Activated CD8-positive, alpha-beta T cell treated with anti-CD3 and anti-CD28 coated beads, Interleukin-2, amount 10 ng/mL, durations not matched to agents 7 days and 5 days (primary cell): ENCODE results near the gene CCR6. TPM values are rescaled to one million over a fixed set of nuclear protein-coding genes. Genes with fewer than 3 reads are reported as not detected.
A peak's percentile ranks its signal among the peaks of the same experiment; 100 is the strongest.

ENCODE experiments used
- ATAC-seq: fragments of 150-1000 bp; cut with Tn5 transposase; one replicate; pipeline ENCODE4 v1.10.0; 2021; ENCODE audit warnings: moderate library complexity
- CTCF ChIA-PET: fragments of 350-600 bp; sonication (Branson Sonifier 250); formaldehyde crosslinking; loops from one replicate; lab custom pipeline; 2021; ENCODE audit warnings: antibody characterized with exemption; lab: Charles Lee
- POLR2A ChIA-PET: fragments of 350-600 bp; sonication (Branson Sonifier 250); formaldehyde crosslinking; loops from one replicate; lab custom pipeline; 2021; ENCODE audit warnings: antibody characterized with exemption; lab: Charles Lee
- DNase-seq: peaks from one replicate; pipeline ENCODE4 v3.0.0-alpha.2; 2020
- H3K27ac Mint-ChIP-seq: one replicate; pipeline ENCODE4 v1.8.0; 2021; ENCODE audit warnings: mild to moderate bottlenecking, mixed read lengths
- H3K27me3 Mint-ChIP-seq: one replicate; pipeline ENCODE4 v1.8.0; 2021; ENCODE audit warnings: low read depth, mixed read lengths
- H3K36me3 Mint-ChIP-seq: one replicate; pipeline ENCODE4 v1.8.0; 2021; ENCODE audit warnings: low read depth, mixed read lengths
- H3K4me1 Mint-ChIP-seq: one replicate; pipeline ENCODE4 v1.8.0; 2021; ENCODE audit warnings: low read depth, mixed read lengths
- H3K4me3 Mint-ChIP-seq: one replicate; pipeline ENCODE4 v1.8.0; 2021; ENCODE audit warnings: mild to moderate bottlenecking, mixed read lengths
- H3K9me3 Mint-ChIP-seq: one replicate; pipeline ENCODE4 v1.8.0; 2022; ENCODE audit warnings: mixed read lengths; ENCODE audit not compliant: insufficient read depth
- total RNA-seq, 2 experiments: library from RNA; stranded (reverse); gene quantifications; one replicate each; pipeline ENCODE4 v1.2.3, GENCODE V29; 2021

The CCR6 gene
- total RNA-seq, 2 experiments from 2014 or later, result 3.8 to 4.4 TPM

DNA sequence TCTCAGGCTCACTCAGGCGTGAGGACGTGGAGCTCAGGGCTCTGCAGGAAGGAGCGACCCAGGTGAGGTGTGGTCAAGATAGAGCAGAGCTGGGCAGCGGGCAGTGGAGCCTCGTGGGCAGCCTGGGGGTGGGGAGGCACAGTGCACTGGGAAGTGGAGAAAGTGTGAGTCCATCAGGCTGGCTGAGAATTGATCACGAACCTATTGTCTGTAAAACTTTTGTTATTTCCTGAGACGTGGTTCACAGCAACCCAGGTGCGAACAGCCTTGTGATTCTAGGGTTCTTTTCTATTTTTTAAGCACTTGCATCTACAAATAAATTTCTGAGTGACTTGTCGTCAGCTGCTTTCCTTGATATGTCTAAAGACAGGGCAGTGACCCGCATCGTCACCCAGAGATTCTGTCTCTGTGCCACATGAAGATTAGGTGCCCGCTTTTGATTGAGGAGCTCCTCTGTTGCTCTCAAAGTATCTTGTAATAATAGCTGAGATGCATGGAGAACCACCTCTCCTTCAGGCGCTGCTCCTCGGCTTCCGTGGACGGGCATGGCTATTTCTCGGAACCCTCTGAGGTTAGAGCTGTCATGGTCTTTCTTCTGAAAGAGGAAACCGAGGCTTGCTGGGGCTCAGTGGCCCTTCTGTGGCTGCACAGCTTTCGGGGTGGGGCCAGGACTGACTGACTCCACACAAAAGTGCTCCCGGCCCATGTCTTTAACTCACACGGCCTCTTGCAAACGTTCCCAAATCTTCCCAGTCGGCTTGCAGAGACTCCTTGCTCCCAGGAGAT is 662 bp upstream of the CCR6 start:
- peak overlapping the region; percentile 86 for H3K27ac Mint-ChIP-seq
- H3K9me3 Mint-ChIP-seq, result no peaks in the 10 kb centered on the region
- ATAC-seq (peak; percentile 61), DNase-seq (peak; percentile 43)
- H3K4me1 Mint-ChIP-seq, result peaks cover 55% of the 10 kb centered on the region
- peaks cover 5% of the 10 kb centered on the region for H3K36me3 Mint-ChIP-seq
- H3K27me3 Mint-ChIP-seq, result peaks cover 2% of the 10 kb centered on the region
- peak overlapping the region; percentile 70 for H3K4me3 Mint-ChIP-seq
- ChIA-PET POLR2A (interaction anchor here (0.7 to 1.0 kb wide), 3 partner anchors 24 to 88 kb away, joined by 3 read pairs; no protein-coding TSS in a partner anchor), CTCF (interaction anchor here (0.7 to 2.1 kb wide), 3 partner anchors 20 to 229 kb away, joined by 3 to 5 read pairs (median 4); no protein-coding TSS in a partner anchor)

DNA sequence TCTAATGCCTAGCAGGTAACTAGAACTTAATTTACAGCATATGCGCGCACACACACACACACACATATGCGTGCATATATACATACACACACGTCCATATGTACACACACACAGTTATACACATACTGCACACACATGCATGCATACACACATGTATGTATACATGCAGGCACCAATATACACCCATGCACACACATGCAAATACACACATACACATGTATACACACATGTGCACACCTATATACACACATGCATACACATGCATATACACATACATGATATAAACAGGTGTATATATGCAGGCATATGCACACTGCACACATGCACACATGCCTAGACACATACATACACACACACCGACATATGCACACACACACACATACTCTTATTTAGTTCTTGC is 1.9 kb downstream of the CCR6 start:
- H3K27ac Mint-ChIP-seq, result no peak overlapping the region
- peaks cover 2% of the 10 kb centered on the region for H3K27me3 Mint-ChIP-seq
- H3K36me3 Mint-ChIP-seq, result peaks cover 5% of the 10 kb centered on the region
- no peak overlapping the region for H3K4me3 Mint-ChIP-seq
- H3K9me3 Mint-ChIP-seq, result no peaks in the 10 kb centered on the region
- no peak for ATAC-seq
- CTCF ChIA-PET, result interaction anchor here (1.3 to 1.8 kb wide), 2 partner anchors 13 to 17 kb away, joined by 4 read pairs; no protein-coding TSS in a partner anchor
- H3K4me1 Mint-ChIP-seq, result peaks cover 51% of the 10 kb centered on the region
- POLR2A ChIA-PET, result no interaction called here
- DNase-seq, result no peak

DNA sequence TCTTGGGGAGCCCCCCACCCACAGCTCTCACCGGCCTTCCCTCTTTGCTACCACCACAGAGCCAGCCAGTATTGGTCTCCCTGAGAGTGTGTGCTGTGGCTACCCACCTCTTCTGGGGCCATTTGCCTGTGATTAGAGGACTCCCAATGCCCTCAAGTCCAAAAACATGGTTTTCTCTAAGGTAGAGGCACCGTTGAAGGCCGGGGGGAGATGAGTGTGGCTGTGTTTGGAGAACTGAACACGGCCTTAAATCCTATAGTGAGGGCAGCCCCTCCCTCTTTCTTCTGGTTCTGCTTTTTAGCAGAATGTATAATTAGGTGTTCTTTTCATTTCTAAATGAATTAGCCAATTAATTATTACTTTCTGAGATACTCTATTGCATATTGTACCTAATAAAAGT is 2.5 kb downstream of the CCR6 start:
- peaks cover 51% of the 10 kb centered on the region for H3K4me1 Mint-ChIP-seq
- H3K27ac Mint-ChIP-seq, result no peak overlapping the region
- H3K36me3 Mint-ChIP-seq, result peaks cover 5% of the 10 kb centered on the region
- ChIA-PET POLR2A (no interaction called here), CTCF (no interaction called here)
- ATAC-seq (no peak), DNase-seq (no peak)
- peaks cover 2% of the 10 kb centered on the region for H3K27me3 Mint-ChIP-seq
- H3K9me3 Mint-ChIP-seq, result no peaks in the 10 kb centered on the region
- no peak overlapping the region for H3K4me3 Mint-ChIP-seq

DNA sequence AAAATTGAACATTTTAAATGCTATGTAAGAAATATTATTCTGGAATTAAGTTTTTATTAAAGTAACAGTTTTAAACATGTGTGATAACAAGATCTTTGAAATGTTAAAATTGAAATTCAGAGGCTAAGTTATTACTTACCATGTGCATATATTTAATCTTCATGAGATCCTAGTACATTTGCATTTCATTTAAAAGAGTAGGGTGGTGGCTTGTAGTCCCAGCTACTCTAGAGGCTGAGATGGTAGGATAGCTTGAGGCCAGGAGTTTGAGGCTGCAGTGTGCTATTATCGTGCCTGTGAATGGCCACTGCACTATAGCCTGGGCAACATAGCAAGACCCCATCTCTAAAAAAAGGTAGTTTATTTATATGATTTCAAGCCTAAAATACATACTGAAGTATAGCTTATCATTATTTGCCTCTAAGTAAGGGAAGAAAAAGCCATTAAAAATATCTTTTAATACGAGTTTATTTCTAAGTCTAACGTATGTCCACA is 3.0 kb downstream of the CCR6 start:
- Mint-ChIP-seq H3K9me3 (no peaks in the 10 kb centered on the region), H3K36me3 (peaks cover 5% of the 10 kb centered on the region), H3K4me3 (no peak overlapping the region), H3K4me1 (peaks cover 49% of the 10 kb centered on the region), H3K27ac (no peak overlapping the region), H3K27me3 (peaks cover 2% of the 10 kb centered on the region)
- POLR2A ChIA-PET, result no interaction called here
- no peak for ATAC-seq
- CTCF ChIA-PET, result no interaction called here
- DNase-seq, result no peak

DNA sequence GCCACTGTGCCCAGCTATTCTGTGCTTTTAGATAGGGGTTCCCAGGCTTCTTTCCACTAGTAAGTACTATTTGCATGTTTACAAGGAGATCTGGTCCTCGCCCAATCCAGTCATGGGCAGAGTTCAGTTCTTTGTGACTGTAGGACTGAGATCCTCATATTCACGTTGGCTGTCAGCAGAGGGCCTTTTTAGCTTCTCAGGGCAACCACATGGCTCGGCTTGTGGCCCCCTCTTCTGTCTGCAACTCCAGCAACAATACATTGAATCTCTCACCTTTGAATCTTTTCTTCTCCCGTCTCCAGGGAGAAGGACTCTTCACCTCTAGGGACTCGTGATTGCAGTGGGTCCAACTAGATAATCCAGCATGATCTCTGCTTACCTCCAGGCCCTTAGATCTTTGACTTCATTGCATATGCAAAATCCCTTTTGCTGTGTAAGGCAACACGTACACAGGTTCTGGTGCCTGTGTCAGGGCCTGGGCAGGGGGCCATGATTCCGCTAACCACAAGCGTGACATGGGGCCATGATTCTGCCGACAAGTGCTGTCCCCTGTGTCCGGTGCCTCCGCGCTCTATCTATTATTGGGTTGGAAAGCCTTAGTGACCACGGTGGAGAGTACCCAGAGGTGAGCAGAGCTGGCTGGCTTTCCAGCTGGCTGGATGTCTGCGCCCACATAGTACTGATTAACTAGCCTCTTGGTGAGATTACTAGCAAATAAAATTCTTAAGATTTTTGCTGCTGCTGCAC is 5.1 kb downstream of the CCR6 start:
- CTCF ChIA-PET, result interaction anchor here (1.0 to 1.3 kb wide), 3 partner anchors 8 to 138 kb away, joined by 3 read pairs; no protein-coding TSS in a partner anchor
- Mint-ChIP-seq H3K4me3 (no peak overlapping the region), H3K27ac (no peak overlapping the region), H3K36me3 (peaks cover 5% of the 10 kb centered on the region), H3K4me1 (peaks cover 29% of the 10 kb centered on the region), H3K9me3 (no peaks in the 10 kb centered on the region), H3K27me3 (peaks cover 3% of the 10 kb centered on the region)
- no peak for DNase-seq
- no peak for ATAC-seq
- POLR2A ChIA-PET, result no interaction called here

DNA sequence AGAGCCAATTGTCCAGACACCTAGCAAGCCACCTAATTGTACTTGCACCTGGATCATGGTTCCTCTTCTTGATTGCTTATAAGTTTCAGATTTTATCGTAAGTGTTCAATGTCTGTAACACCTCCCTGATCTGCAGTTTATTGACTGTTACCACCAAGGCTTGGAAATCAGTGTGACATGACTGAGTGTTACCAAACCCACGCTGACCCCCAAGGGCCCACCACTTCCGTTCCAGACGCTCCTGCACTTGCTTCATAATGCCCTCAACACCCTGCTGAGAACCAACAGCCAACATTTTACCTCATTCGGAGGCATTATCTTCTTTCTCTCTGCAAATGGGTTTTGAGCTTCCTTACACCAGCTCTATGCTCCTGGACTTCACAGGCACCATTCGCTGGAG is 6.3 kb downstream of the CCR6 start:
- Mint-ChIP-seq H3K27ac (no peak overlapping the region), H3K9me3 (no peaks in the 10 kb centered on the region), H3K4me3 (no peak overlapping the region), H3K4me1 (peaks cover 21% of the 10 kb centered on the region), H3K27me3 (peaks cover 5% of the 10 kb centered on the region), H3K36me3 (peaks cover 5% of the 10 kb centered on the region)
- POLR2A ChIA-PET, result interaction anchor here (1.1 kb wide), 1 partner anchor 173 kb away, joined by 3 read pairs; the partner anchor contains the start of gene RNASET2
- no peak for ATAC-seq
- DNase-seq, result no peak
- CTCF ChIA-PET, result interaction anchor here (0.9 to 1.2 kb wide), 5 partner anchors 8 to 32 kb away, joined by 3 read pairs; no protein-coding TSS in a partner anchor

DNA sequence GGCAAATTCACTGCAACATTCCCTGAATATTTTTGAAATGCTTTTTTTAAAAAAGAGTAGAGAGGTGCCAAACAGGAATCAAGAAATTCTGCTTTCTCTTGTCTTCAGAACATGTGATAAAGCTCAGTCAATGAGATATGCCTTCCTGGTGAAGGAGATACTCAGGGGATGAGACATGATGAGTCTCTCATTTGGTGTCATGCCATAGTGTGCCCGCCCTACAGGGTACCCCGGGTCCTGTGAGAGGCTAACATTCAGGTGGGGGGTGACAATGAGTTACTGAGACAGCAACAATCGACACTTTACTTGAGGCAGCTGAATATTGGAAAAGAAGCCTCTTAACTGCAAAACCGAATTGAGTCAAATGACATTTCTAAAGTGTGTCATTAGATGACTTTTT is 6.7 kb downstream of the CCR6 start:
- ChIA-PET CTCF (interaction anchor here (0.9 to 1.8 kb wide), 5 partner anchors 10 to 32 kb away, joined by 3 to 6 read pairs (median 3); no protein-coding TSS in a partner anchor), POLR2A (interaction anchor here (1.1 kb wide), 1 partner anchor 173 kb away, joined by 3 read pairs; the partner anchor contains the start of gene RNASET2)
- Mint-ChIP-seq H3K9me3 (no peaks in the 10 kb centered on the region), H3K27ac (no peak overlapping the region), H3K27me3 (peaks cover 5% of the 10 kb centered on the region), H3K4me3 (no peak overlapping the region), H3K4me1 (peaks cover 19% of the 10 kb centered on the region), H3K36me3 (peaks cover 5% of the 10 kb centered on the region)
- DNase-seq (no peak), ATAC-seq (no peak)

DNA sequence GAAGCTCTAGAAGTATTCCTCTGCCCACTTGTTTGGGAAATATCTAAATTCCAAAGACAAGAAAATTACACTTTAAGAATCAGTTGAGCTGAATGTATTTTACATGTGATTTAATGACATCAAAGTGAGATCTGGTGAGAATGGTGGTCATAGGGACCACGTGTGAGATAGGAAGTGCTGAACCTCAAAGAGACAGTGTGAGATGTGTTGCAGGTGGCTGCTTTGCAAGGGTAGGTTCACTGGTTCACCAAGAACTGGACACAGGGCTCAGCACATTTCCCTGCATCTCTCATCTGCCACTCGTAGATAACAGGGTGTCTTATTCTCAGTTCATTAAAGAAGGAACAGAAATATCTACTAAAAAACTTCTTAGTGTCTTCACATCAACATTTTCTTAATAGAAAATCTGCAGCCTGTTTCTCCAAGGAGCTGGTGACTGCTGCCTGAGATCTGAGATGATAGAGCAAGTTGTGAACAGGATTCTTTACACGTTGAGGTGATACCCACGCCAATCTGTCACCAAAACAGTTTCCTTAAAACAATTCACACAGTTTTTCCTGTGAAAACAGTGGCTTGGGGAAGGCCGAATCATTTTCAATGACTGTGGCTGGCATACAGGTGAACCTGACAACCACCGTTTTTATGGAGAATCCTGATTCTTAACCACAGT is 7.2 kb downstream of the CCR6 start:
- Mint-ChIP-seq H3K27me3 (peaks cover 5% of the 10 kb centered on the region), H3K36me3 (peaks cover 5% of the 10 kb centered on the region)
- DNase-seq, result no peak

DNA sequence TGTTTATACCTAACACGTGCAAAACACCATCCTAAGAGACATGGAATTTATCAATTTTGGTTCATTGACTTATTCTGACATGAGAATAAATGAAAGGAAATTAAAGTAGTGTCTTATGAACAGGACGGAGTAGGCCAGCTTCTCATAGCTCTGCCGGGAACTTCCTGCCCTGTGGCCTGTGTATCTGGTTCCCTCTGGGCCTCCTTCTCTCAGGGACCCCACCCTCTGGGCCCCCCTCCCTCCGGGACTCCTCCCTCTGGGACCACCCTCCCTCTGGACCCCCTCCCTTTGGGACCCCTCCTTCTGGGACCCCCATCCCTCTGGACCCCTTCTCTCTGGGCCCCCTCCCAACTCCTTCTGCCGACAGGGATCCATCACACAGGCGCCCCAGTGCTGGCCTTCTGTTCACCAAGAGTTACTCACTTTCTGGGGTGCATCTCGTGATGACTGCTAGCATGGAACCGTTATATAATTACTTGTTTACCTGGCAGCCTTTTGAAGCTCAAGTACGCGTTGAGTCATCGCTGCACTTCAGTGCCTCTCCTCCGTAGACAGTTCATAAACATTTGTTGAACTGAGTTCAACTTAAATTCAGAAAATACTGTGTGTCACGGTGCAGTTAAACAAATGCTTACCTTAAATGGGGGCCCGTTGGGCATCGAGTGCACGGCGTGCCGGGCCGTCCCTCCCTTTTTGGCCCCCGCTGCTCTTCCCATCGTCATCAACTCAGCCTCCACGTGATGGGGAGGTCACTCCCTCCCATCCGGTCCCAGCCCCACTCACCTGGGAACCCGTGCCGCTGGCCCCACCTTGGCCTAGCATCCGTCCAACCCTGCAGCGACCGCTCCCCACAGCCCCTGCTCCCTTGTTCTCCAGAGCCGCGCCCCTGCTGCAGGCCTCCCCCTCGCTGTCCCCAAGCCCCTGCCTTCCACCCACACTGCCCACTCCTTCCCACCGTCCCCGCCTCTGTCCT is 8.1 kb downstream of the CCR6 start:
- ChIA-PET POLR2A (no interaction called here), CTCF (interaction anchor here (1.8 kb wide), 1 partner anchor 9 kb away, joined by 6 read pairs; no protein-coding TSS in a partner anchor)
- peaks cover 18% of the 10 kb centered on the region for H3K4me1 Mint-ChIP-seq
- ATAC-seq (no peak), DNase-seq (no peak)
- H3K36me3 Mint-ChIP-seq, result peaks cover 5% of the 10 kb centered on the region
- H3K4me3 Mint-ChIP-seq, result no peak overlapping the region
- no peak overlapping the region for H3K27ac Mint-ChIP-seq
- H3K27me3 Mint-ChIP-seq, result peaks cover 5% of the 10 kb centered on the region
- no peaks in the 10 kb centered on the region for H3K9me3 Mint-ChIP-seq

More for the DNA sequence above, 7.2 kb downstream of the CCR6 start:
- ChIA-PET POLR2A (no interaction called here), CTCF (interaction anchor here (0.9 to 1.8 kb wide), 3 partner anchors 10 to 32 kb away, joined by 3 to 6 read pairs (median 3); no protein-coding TSS in a partner anchor)
- Mint-ChIP-seq H3K4me3 (no peak overlapping the region), H3K27ac (no peak overlapping the region), H3K4me1 (peaks cover 18% of the 10 kb centered on the region), H3K9me3 (no peaks in the 10 kb centered on the region)
- ATAC-seq, result no peak

DNA sequence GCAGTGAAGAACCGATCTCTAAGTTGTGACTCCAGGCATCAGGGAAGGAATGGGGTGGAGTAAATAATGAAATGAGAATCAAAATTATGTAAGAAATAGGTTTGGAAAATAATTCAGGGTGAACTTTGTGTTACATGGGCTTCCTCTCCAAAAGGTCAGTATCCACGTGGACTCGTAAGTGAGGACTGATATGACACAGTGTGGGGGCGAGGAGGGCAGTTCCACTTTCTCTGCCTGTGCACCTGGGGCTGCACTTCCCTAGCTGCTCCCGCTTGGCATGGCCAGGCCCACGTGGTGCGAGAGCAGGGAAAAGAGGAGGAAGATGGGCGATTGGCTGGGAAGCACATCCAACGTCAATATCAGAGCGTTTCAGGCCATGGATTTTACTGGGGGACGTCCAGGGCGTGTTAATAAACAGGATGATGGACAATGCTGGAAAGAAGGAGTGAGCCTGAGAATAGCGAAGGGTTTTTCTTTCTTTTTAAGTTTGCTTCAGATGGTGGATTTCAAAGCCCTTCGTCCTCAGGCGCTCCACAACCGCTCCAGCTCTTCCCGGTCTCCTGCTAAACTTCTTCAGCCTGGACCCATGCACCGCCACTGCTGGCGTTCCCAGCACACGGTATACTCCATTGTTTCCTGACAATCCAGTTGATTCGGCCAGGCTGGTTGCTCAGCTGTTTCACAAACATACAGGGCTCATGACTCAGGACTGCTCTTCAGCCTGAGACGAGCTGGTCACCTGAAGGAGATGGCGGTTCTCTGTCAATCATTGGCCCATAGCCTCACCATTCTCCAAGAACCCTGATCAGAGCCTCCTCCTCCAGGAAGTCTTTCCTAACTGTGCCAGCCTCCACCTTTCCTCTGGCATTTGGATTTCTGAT is 11.8 kb downstream of the CCR6 start:
- Mint-ChIP-seq H3K4me3 (no peak overlapping the region), H3K4me1 (peaks cover 23% of the 10 kb centered on the region), H3K9me3 (no peaks in the 10 kb centered on the region), H3K36me3 (no peaks in the 10 kb centered on the region), H3K27ac (no peak overlapping the region), H3K27me3 (peaks cover 14% of the 10 kb centered on the region)
- DNase-seq, result no peak
- ChIA-PET POLR2A (no interaction called here), CTCF (no interaction called here)
- ATAC-seq, result no peak
